HTR-8/SVneo (cell line): ENCODE results near the gene HTR1E.
"Not testable (repeated sequence)": the region's sequence is repeated elsewhere in the genome, so short reads cannot be mapped to it uniquely, and the experiment has no call there.

Source experiments
- DNase-seq: peaks from one replicate; pipeline ENCODE4 v3.0.0; 2011; ENCODE audit warnings: low spot score, mixed read lengths; ENCODE audit not compliant: insufficient read length
- FAIRE-seq: peaks from 2 replicates; lab custom pipeline; 2011; peaks lifted over from hg19 to GRCh38; lab: Jason Lieb, UNC

The HTR1E gene

DNA sequence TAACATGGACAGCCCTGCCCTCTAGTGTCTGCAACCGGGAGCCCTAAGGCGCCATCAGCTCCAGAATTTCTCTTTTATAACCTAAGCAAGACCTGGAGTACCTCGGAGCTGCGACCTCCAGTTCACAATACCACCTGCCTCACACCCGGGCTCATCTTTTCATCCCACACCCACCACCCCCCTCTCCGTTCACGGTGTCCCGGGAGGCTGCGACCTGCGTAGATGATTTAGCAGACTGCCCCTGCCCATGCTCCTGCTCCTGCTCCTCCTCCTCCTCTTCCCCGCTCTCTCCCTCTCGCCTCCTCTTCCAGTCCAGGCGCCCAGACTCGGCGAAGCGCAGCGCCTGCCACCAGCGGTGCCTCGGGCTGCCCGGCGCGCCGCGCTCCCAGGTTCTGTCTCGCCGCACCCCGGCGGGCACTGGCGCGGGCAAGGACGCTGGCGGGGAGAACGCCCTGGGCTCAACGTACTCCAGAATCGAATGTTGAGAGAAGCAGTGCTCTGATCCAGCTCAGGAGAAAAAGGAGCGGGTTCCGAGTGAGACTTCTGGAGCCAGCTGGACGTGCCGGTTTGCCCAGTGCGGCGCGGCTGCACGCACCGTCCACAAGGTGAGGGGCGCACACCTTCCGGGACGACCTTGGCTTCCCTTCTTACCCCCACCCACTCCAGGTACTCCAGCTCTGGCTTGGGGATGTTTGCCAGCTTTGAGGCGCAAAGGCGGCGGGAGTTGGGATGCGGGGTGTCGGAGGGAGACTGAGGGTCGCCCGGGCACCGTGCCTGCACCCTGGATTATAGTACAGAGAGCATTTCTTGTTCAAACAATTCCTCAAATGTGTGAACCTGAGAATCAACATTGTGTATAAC, at the start of gene HTR1E:
TSS of gene HTR1E (plus strand) at position 310 of the 861 bp plus-strand sequence. CDS start 77,807 bp downstream, outside the sequence.
- DNase-seq (peak; percentile 26), FAIRE-seq (no peak)

DNA sequence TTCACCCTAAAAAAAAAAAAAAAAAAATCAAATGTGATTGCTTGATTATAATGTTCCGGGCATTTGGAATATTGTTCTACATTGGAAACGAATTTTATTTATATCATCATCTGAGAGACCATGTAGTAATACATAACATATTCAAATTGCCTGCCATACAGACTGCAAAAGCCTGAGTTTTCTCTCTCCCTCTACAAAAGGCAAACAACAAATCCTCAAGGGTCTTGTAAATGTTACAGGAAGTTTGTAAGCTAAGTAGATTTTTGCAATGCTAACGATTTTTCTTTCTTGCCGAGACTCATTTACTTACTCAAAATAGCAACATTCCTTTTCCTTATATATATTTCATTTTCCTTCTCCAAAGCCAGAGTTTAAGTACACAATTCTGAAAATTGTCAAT, 49.0 kb upstream of the HTR1E start:
- no peak for DNase-seq
- no peak for FAIRE-seq

- not testable (repeated sequence) for FAIRE-seq, DNase-seq
These were observed 40.1 kb upstream of the HTR1E start for GRCh38 chr6:86897265-86897664.

GRCh38 chr6:86913795-86914194, 23.5 kb upstream of the HTR1E start:
- FAIRE-seq = no peak
- DNase-seq = no peak

- DNase-seq (no peak), FAIRE-seq (no peak)
These were observed 20.9 kb upstream of the HTR1E start for GRCh38 chr6:86916393-86916792.

DNA sequence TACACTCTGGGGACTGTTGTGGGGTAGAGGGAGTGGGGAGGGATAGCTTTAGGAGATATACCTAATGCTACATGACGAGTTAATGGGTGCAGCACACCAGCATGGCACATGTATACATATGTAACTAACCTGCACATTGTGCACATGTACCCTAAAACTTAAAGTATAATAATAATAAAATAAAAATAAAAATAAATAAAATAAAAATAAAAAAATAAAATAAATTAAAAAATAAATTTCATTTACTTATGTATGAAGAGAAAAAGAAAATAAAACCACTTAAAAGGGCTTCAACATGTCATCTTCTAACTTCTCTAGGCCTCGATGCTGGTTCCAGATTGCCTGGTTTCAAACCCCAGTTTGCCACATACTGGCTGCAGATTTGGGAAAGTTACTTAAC, 10.2 kb upstream of the HTR1E start:
- not testable (repeated sequence) for DNase-seq, FAIRE-seq

- DNase-seq, FAIRE-seq: not testable (repeated sequence)
These were observed 9.5 kb upstream of the HTR1E start for GRCh38 chr6:86927859-86928258.

- FAIRE-seq = no peak
- DNase-seq = no peak
These were observed 3.0 kb upstream of the HTR1E start for GRCh38 chr6:86934365-86934764.

GRCh38 chr6:86936834-86937218, 502 bp upstream of the HTR1E start:
- DNase-seq (no peak), FAIRE-seq (no peak)

DNA sequence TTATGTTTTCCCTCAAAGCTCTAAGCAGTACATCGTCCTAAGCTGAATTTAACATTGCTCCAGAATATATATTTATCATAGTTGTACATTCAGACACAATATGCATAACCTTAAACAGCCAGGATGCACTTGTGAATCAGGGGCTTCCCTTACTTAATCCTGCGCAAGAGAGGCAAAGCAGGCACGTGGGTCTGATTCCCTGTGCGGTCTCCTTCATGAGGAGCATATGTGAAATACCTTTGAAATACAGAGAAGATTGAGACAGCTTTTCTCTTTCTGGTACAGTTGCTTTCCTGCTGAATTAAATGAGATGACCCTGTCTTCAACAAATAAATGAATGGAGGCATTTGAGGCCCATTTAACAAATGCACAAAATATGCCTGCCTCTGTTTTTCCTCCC, 1.5 kb downstream of the HTR1E start:
- FAIRE-seq = no peak
- no peak for DNase-seq

GRCh38 chr6:86941461-86941860, 4.1 kb downstream of the HTR1E start:
- FAIRE-seq = no peak
- no peak for DNase-seq

GRCh38 chr6:86942769-86943516, 5.6 kb downstream of the HTR1E start:
- DNase-seq = no peak
- no peak for FAIRE-seq

DNA sequence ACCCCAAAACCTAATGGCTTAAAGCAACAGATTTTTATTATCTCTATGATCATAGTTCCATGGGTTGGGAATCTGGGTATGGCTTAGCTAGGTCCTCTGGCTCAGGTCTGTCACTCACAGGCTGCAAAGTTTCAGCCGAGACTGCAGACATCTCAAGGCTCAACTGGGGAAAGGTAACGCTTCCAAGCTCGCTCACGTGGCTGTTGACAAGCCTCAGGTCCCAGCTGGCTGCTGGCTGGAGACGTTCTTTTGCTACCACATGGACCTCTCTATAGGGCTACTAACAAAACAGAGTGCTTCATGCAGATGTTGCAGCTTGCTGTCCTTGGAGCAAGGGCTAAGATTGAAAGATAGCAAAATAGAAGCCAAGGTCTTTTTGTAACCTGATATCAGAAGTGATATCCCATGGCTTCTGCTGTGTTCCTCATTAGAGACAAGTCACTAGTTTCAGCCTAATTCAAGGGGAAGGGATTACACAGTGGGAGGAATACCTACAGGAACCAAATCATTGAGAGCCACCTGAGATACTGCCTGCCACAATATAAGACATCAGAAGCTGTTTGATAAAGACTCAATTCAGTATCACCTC, 6.6 kb downstream of the HTR1E start:
- DNase-seq (no peak), FAIRE-seq (no peak)

GRCh38 chr6:86949771-86950170, 12.4 kb downstream of the HTR1E start:
- no peak for DNase-seq
- no peak for FAIRE-seq

GRCh38 chr6:86952991-86953390, 15.7 kb downstream of the HTR1E start:
- no peak for DNase-seq
- FAIRE-seq = no peak

DNA sequence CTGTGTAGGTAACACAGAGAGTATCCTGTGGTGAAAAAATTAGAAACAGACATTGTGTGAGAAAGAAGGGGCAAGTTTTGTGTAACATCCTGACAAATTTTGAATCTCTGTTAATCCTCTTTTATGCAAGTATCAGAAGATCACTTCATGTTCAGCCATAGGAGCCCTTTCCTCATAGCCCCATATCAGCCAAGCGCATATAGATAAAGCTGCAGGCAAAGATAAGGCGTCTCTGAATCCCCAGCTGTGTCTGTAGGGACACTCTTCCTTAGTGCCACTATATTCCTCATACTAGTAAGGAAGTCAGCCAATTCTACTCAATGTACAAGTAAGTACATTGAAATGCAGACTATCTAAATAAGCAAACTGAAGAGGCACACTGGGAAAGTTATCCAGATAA, 22.3 kb downstream of the HTR1E start:
- DNase-seq (no peak), FAIRE-seq (no peak)

GRCh38 chr6:86961455-86962200, 24.3 kb downstream of the HTR1E start:
- FAIRE-seq = no peak

GRCh38 chr6:86963352-86963751, 26.0 kb downstream of the HTR1E start:
- DNase-seq (no peak), FAIRE-seq (no peak)

More at GRCh38 chr6:86961455-86962200, 24.3 kb downstream of the HTR1E start:
- DNase-seq = no peak

- DNase-seq (no peak), FAIRE-seq (no peak)
These were observed 26.8 kb downstream of the HTR1E start for GRCh38 chr6:86964029-86964579.

DNA sequence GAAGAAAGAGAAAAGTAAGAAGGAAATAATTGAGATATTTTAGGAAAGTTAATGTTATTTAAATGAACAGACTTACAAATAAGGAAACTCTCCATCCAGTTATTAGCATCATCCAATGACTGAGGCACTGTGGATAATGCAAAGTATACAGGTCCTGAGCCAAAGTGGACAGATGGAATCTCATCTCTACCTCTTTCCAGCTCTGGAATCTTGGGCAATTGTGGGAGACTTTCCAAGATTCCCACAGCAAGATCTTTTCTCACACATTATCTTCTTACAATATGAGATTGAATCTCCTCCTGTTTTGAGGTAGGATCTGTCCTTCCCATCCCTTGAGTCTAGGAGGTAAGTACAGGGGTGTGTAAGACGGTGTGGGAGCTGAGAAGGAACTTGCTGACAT, 28.9 kb downstream of the HTR1E start:
- FAIRE-seq (no peak), DNase-seq (no peak)
